Duodenal mucosa (tissue), 2 donors: ENCODE measurements around the gene SRPRA.
A peak's percentile ranks its signal among the peaks of the same experiment; 100 is the strongest.

ENCODE experiments used
- H3K27ac ChIP-seq: one replicate; pipeline ENCODE4 v1.7.0; 2013; ENCODE audit warnings: low read depth, low read length
- H3K27me3 ChIP-seq, 2 donors: one replicate each; pipeline ENCODE4 v1.7.0; 2013; ENCODE audit warnings: low read length in 2 of 2, control low read depth in 1 of 2; ENCODE audit not compliant: insufficient read depth in 2 of 2, control insufficient read depth in 1 of 2
- H3K36me3 ChIP-seq, 2 donors: one replicate each; pipeline ENCODE4 v1.7.0; 2013; ENCODE audit warnings: low read length in 2 of 2, control low read depth in 1 of 2; ENCODE audit not compliant: insufficient read depth in 2 of 2, control insufficient read depth in 1 of 2
- H3K4me1 ChIP-seq, 2 donors: one replicate each; pipeline ENCODE4 v1.7.0; 2013; ENCODE audit warnings: low read length in 2 of 2, control low read depth in 1 of 2; ENCODE audit not compliant: insufficient read depth in 2 of 2, control insufficient read depth in 1 of 2
- H3K4me3 ChIP-seq, 2 donors: one replicate each; pipeline ENCODE4 v1.7.0; 2013; ENCODE audit warnings: low read length in 2 of 2, low read depth in 1 of 2
- H3K9ac ChIP-seq, 2 donors: one replicate each; pipeline ENCODE4 v1.7.0; 2013; ENCODE audit warnings: low read length in 2 of 2, low read depth in 1 of 2
- H3K9me3 ChIP-seq, 2 donors: one replicate each; pipeline ENCODE4 v1.7.0; 2013; ENCODE audit warnings: low read length in 2 of 2, control low read depth in 1 of 2; ENCODE audit not compliant: control insufficient read depth in 1 of 2

Gene SRPRA

GRCh38 chr11:126214841-126215240, 53.9 kb downstream of the SRPRA start:
- Histone ChIP-seq H3K27ac (no peak overlapping the region), H3K9me3 (no peaks in the 10 kb centered on the region), H3K36me3 (peaks cover 0 to 2% of the 10 kb centered on the region in 2 donors), H3K9ac (peak overlapping the region; percentile 3 to 17), H3K4me3 (peak overlapping the region; percentile 10 to 56), H3K4me1 (peaks cover 44 to 57% of the 10 kb centered on the region in 2 donors), H3K27me3 (no peaks in the 10 kb centered on the region)

- Histone ChIP-seq H3K4me1 (peaks cover 42 to 57% of the 10 kb centered on the region in 2 donors), H3K27me3 (no peaks in the 10 kb centered on the region), H3K9ac (peak overlapping the region in 1 of 2 donors; percentile 3), H3K9me3 (no peaks in the 10 kb centered on the region), H3K27ac (no peak overlapping the region), H3K36me3 (peaks cover 0 to 6% of the 10 kb centered on the region in 2 donors), H3K4me3 (peak overlapping the region; percentile 10 to 56)
Observed at GRCh38 chr11:126214441-126214840, 54.3 kb downstream of the SRPRA start.
